PC-9 (cell line): ENCODE measurements around the gene DYNC1H1. TPM values are rescaled to one million over a fixed set of nuclear protein-coding genes. Genes with fewer than 3 reads are reported as not detected.

Experiments used
- BruUV-seq: library from RNA; stranded (reverse); fragments of 400-500 nt; replicated peaks from 2 replicates; lab custom pipeline; 2021; lab: Mats Ljungman, UMichigan
- CTCF ChIA-PET: fragments of 300-600 bp; sonication (Branson Sonifier 250); formaldehyde crosslinking; loops from one replicate; lab custom pipeline; 2022; ENCODE audit warnings: antibody characterized with exemption; lab: Charles Lee
- POLR2A ChIA-PET: fragments of 300-600 bp; sonication (Branson Sonifier 250); formaldehyde crosslinking; loops from one replicate; lab custom pipeline; 2022; ENCODE audit warnings: antibody characterized with exemption; ENCODE audit not compliant: unreplicated experiment; lab: Charles Lee
- DNase-seq, 2 experiments: peaks; one replicate each; pipeline versions ENCODE4 v3.0.0 to v3.0.0-alpha.2; 2015 to 2022; ENCODE audit warnings: mixed read lengths in 1 of 2
- H2AFZ ChIP-seq: fragments of 200-600 bp; sonication (generic); 2 replicates; pipeline ENCODE4 v1.8.1; 2017; ENCODE audit warnings: antibody characterized with exemption
- H3F3A ChIP-seq: fragments of 200-600 bp; sonication (generic); 2 replicates; pipeline ENCODE4 v1.8.1; 2017; ENCODE audit warnings: antibody characterized with exemption, mild to moderate bottlenecking, low read depth; ENCODE audit not compliant: insufficient read depth
- H3K27ac ChIP-seq: fragments of 200-600 bp; sonication (generic); 2 replicates; pipeline ENCODE4 v1.6.1; 2016; ENCODE audit warnings: mixed run types
- H3K27me3 ChIP-seq: fragments of 200-600 bp; sonication (generic); 2 replicates; pipeline ENCODE4 v1.6.1; 2016; ENCODE audit warnings: low read depth, mixed run types; ENCODE audit not compliant: insufficient read depth
- H3K36me3 ChIP-seq: fragments of 200-600 bp; sonication (generic); 2 replicates; pipeline ENCODE4 v1.6.1; 2016; ENCODE audit warnings: low read depth, mixed run types
- H3K4me1 ChIP-seq: fragments of 200-600 bp; sonication (generic); replicated peaks from 2 replicates; pipeline ENCODE4 v1.6.1; 2016; ENCODE audit warnings: mixed run types; ENCODE audit not compliant: insufficient read depth
- H3K4me2 ChIP-seq: fragments of 200-600 bp; sonication (generic); 2 replicates; pipeline ENCODE4 v1.6.1; 2017; ENCODE audit warnings: mixed run types
- H3K4me3 ChIP-seq: fragments of 200-600 bp; sonication (generic); 2 replicates; pipeline ENCODE4 v1.6.1; 2016; ENCODE audit warnings: mixed run types
- H3K79me2 ChIP-seq: fragments of 200-600 bp; sonication (generic); 2 replicates; pipeline ENCODE4 v1.6.1; 2017; ENCODE audit warnings: low read depth, mixed run types
- H3K9me2 ChIP-seq: fragments of 200-600 bp; sonication (generic); 2 replicates; pipeline ENCODE4 v1.8.1; 2017; ENCODE audit warnings: mild to moderate bottlenecking; ENCODE audit not compliant: insufficient read depth
- H3K9me3 ChIP-seq: fragments of 200-600 bp; sonication (generic); 2 replicates; pipeline ENCODE4 v1.8.1; 2016; ENCODE audit warnings: low read depth; ENCODE audit not compliant: insufficient read depth
- H4K20me1 ChIP-seq: fragments of 200-600 bp; sonication (generic); 2 replicates; pipeline ENCODE4 v1.8.1; 2017; ENCODE audit not compliant: insufficient read depth
- CTCF ChIP-seq: fragments of 200-600 bp; sonication (generic); conservative IDR thresholded peaks from 2 replicates; pipeline ENCODE4 v1.6.1; 2017; ENCODE audit warnings: mixed run types, antibody characterized with exemption, mild to moderate bottlenecking, moderate library complexity
- EZH2 ChIP-seq: fragments of 200-600 bp; sonication (generic); IDR thresholded peaks from 2 replicates; pipeline ENCODE4 v1.8.0; 2017; ENCODE audit warnings: antibody characterized with exemption, low read depth
- intact Hi-C: fragments of 100-400 bp; cut with micrococcal nuclease; formaldehyde crosslinking; loops from one replicate; pipeline ENCODE4 v1.10.0; 2022; ENCODE audit not compliant: unreplicated experiment
- total RNA-seq: library from RNA; stranded (reverse); gene quantifications from 2 replicates; pipeline ENCODE4 v1.2.3, GENCODE V29; 2021

The DYNC1H1 gene
- total RNA-seq, 1 experiment from 2014 or later = 1,268 TPM

DNA sequence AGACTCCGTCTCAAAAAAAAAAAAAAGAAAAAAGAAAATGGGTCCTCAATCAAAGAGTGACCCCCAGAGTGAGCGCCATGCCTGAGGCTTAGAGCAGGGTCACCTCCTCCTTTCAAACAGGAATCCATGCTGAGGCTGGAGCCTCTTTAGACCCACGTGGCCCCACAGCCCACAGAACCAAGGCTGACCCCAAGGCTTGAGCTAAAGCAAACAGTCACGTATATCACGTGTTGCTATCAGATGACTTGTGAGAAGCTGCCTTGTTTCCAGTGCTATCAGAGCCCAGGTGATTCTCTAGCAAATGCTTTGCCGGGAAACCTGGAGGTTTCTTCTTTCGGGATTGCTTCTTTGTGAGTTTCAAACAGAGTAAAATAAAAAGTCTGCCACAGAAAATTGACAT lies 31.7 kb upstream of the DYNC1H1 start:
- Histone ChIP-seq H3K27me3 (no peaks in the 10 kb centered on the region), H3K9me3 (no peaks in the 10 kb centered on the region), H3K4me3 (no peak overlapping the region), H3K4me1 (no peaks in the 10 kb centered on the region), H4K20me1 (no peaks in the 10 kb centered on the region), H3K79me2 (no peaks in the 10 kb centered on the region), H3F3A (no peaks in the 10 kb centered on the region), H3K27ac (no peak overlapping the region), H2AFZ (no peak overlapping the region), H3K36me3 (no peaks in the 10 kb centered on the region; the same call in 1 of the 2 replicates), H3K9me2 (no peaks in the 10 kb centered on the region), H3K4me2 (no peak overlapping the region)
- intact Hi-C loops = no loop called here
- BruUV-seq = no TSS peak
- ChIA-PET POLR2A (no interaction called here), CTCF (interaction anchor here (0.6 kb wide), 1 partner anchor 26 kb away, joined by 16 read pairs; no protein-coding TSS in a partner anchor)
- TF ChIP-seq EZH2 = no peak
- no peak for TF ChIP-seq CTCF
- DNase-seq = no peak

DNA sequence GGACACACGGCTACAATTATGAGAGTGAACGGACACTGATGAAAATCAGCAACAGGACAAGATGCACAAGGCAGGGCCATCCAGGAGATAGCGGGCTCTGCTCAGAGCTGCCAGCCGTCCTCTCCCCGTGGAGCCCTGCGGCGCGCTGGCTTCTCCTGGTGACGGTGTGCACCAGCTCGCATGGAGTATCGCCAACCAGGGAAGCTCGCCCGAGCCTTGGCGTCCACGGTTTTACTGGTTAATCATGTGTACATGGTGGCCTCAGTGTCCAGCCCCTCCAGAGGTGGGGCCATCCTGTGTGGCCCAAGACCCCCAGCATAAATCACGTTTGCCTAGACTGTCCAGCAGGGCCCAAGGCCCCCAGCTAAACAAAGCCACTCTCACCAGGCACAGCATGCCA lies 31.2 kb upstream of the DYNC1H1 start:
- ChIA-PET POLR2A (interaction anchor here (0.6 kb wide), 2 partner anchors 15 to 64 kb away, joined by 3 read pairs; no protein-coding TSS in a partner anchor), CTCF (no interaction called here)
- TF ChIP-seq EZH2 (no peak), CTCF (no peak)
- Histone ChIP-seq H3K4me3 (no peak overlapping the region), H2AFZ (no peak overlapping the region), H3K4me1 (no peaks in the 10 kb centered on the region), H3K79me2 (no peaks in the 10 kb centered on the region), H4K20me1 (no peaks in the 10 kb centered on the region), H3K9me3 (no peaks in the 10 kb centered on the region), H3K27ac (no peak overlapping the region), H3K4me2 (no peak overlapping the region), H3F3A (no peaks in the 10 kb centered on the region), H3K36me3 (no peaks in the 10 kb centered on the region; the same call in 1 of the 2 replicates), H3K9me2 (no peaks in the 10 kb centered on the region), H3K27me3 (no peaks in the 10 kb centered on the region)
- no peak for DNase-seq
- no TSS peak for BruUV-seq
- intact Hi-C loops = no loop called here

GRCh38 chr14:101934601-101935150 lies 29.7 kb upstream of the DYNC1H1 start:
- Histone ChIP-seq H3K4me2 (no peak overlapping the region), H3K27me3 (no peaks in the 10 kb centered on the region), H3K36me3 (no peaks in the 10 kb centered on the region), H3K79me2 (no peaks in the 10 kb centered on the region), H3K4me3 (no peak overlapping the region), H3K9me3 (no peaks in the 10 kb centered on the region), H4K20me1 (no peaks in the 10 kb centered on the region), H3K9me2 (no peaks in the 10 kb centered on the region), H2AFZ (no peak overlapping the region), H3K4me1 (no peaks in the 10 kb centered on the region), H3K27ac (no peak overlapping the region), H3F3A (no peaks in the 10 kb centered on the region)
- BruUV-seq = no TSS peak
- ChIA-PET POLR2A (no interaction called here), CTCF (interaction anchor here (0.6 kb wide), 2 partner anchors 116 to 174 kb away, joined by 3 to 10 read pairs; no protein-coding TSS in a partner anchor)
- DNase-seq = no peak
- no peak for TF ChIP-seq EZH2
- TF ChIP-seq CTCF = no peak
- intact Hi-C loops = no loop called here
